GM21737 (cell line): ENCODE measurements around the gene SNX10.
A peak's percentile ranks its signal among the peaks of the same experiment; 100 is the strongest.

Experiments used
- ATAC-seq: cut with Tn5 transposase; IDR thresholded peaks from one replicate; pipeline ENCODE4 v1.9.1; 2021; ENCODE audit warnings: mild to moderate bottlenecking, moderate library complexity; ENCODE audit not compliant: unreplicated experiment

Gene SNX10

GRCh38 chr7:26398756-26399509 lies 107.3 kb downstream of the SNX10 start:
- ATAC-seq: peak; percentile 85

- no peak for ATAC-seq
Observed at GRCh38 chr7:26399736-26400135, 108.1 kb downstream of the SNX10 start.

- ATAC-seq: no peak
Observed at GRCh38 chr7:26403640-26404039, 112.0 kb downstream of the SNX10 start.

DNA sequence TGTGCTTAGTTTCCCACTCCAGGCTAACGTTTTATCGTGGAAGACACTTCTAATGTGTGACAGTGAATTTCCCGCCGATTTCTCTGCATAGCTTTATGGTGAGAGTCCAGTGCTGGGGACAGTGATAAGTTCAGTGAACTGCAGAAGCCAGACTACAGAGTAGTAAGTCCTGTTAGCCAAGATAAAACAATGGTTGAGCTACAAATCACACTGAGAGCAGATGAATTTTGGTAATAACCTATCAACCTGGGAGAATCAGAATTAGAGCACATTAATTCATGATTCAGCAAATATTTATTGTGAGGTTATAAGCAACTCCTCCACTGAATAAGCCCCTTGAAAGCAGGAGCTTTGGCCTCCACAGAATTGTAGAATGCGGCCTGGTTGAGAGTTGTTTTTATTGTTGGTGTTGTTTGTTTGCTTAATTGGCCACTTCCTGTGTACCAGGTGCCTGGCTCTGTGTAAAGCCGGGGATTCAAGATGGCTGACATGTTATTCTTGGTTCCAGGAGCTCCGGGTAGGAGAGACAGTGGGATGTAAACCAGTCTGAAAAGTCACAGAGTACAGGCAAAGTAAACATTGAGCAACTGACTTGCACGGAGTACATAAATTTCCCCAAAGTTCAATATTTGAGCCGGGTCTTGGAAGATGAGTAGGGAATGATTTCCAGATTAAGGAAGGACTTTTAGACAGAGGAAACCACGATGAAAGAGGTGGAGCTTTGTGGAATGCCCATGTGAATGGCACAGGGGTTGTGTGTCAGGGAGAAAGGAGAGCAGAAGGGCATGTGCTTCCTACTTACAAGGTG lies 112.7 kb downstream of the SNX10 start:
- no peak for ATAC-seq

DNA sequence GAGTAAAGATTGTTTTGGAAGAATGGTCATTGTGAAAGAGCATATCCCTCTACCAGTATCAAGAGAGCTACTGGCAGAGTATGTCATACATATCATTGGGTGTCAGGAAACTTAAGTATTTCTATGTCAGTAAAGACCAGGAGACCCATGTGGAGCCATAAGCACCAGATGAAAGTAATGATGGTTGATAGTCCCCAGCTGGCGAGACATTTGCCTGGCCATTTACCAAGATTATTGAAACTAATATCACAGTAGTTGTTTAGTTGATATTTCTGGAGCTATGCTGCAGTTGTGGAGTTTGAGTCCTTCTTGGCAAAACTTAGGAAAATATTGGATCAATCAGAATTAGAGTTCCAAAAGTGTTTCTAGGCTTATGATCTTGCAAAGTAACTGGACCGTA lies 114.8 kb downstream of the SNX10 start:
- no peak for ATAC-seq

GRCh38 chr7:26409661-26410547 lies 118.2 kb downstream of the SNX10 start:
- no peak for ATAC-seq

DNA sequence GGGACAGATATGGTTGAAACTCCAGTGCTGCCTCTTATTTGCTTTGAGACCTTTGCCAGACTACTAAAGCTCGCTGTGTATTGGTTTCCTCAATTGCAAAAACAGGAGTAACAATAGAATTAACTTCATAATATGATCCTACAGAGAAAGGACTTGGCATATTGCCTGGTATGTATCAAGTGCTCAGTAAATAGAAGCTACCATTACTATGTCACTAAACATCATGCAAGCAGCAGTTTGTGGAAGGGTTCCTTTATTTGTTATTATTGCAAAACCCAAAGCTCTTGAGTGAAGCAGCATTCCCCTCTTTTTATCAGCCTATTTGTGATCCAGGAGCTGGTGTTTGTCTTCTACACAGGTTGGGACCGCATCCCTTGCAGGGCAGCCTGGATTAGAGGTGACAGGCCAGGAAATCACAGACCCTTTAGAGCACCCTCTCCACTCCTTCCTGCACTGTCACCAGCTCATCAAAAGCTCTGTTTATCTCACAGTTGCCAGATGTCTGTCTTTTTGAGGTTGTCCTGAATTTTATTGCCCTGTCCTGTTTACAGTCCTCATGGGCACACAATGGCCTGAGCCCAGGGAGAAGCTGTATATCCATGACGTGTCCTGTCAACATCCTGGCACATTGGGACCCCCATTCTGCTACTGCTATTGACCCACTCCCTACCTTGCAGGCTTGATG lies 121.5 kb downstream of the SNX10 start:
- ATAC-seq: no peak

DNA sequence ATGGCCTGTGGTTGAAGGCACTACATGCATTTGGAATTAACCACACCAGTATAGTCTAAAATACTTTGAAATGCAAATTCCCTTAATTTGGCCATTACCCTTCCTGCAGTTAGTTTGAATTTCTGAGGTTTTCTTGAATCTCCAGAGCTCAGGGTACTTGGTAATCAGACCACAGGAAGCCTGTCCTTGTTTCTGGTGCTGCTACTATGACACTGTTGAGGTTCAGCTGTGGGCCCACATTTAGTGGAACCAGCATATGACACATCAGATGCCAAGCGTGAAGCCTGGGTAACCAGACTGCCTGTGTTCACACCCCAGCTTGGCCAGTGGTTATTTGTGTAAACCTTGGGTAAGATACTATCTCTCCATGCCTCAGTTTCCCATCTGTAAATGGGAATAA lies 124.3 kb downstream of the SNX10 start:
- ATAC-seq: no peak

DNA sequence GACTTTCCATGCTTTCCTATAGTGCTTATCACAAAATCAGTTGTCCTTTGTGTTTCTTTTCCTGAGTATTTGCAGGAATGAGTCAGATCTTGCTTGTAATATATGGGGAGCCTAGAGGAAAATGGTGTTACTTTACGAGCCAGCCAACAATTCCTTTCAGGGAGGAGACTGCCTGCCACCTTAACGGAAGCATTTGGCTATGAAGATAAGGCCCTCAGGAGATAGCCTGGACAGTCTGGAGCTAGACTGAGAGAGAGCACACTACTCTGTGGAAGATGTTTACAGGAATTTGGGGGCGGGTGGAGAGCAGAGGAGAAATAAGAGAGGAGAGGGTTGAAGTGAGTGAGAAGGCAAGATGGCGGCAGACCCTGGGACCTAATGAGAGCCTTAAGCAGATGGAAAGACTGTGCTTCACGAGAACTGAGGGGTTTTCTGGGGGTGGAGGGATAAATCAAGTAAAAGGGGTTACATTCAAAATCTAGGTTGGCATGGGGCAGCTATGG lies 126.3 kb downstream of the SNX10 start:
- ATAC-seq: no peak

DNA sequence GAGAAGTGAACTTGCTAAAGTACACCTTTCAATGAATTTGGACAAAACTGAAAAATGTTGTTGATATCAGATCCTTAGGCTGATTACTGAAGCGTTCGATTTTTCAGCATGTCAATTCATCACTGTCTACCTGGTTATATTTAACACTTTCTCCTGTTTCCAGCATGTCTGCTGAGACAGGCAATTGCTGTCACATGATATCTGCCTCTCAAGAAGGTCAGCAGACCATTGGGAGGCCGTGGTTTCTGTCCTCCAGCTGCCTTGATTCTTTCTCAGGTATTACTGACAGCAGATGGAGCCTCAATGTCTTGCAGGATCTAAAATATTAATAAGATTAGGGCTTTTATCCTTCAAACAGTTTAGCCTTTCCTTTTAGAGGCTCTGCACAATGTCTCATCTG lies 127.5 kb downstream of the SNX10 start:
- ATAC-seq: no peak

DNA sequence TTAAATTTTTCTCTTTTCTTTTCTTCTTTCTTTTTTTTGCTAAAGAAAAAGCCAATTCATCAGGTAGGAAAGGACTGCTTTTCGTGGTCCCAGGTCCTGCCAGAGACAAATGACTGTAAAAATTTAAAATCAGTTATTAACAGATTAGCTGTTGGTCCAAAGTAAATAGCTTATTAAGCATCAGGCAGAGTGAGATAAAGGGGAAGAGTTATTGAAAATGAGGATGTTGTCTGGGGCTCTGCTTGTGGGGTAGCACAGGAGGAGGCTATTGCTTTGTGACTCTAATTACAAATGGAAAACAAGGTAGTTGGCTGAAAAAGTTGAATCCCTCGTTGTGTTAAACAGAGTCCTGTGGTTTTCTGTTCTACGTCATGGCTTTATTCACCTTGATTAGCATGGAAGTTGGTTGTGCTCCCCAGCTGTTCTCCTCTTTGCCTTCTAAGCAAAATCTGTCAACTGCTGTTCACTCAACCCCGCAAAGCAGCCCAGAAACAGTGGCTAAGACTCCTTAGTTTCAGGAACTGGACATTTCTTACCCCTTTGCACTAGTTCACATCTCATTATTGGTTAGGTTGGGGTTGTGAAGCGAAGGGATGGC lies 128.9 kb downstream of the SNX10 start:
- no peak for ATAC-seq

- ATAC-seq: no peak
Observed at GRCh38 chr7:26422761-26423160, 131.1 kb downstream of the SNX10 start.

GRCh38 chr7:26423436-26423835 lies 131.8 kb downstream of the SNX10 start:
- no peak for ATAC-seq
